Breast epithelium (tissue), 4 donors: ENCODE measurements around the gene SLC25A14. TPM values are rescaled to one million over a fixed set of nuclear protein-coding genes. Genes with fewer than 3 reads are reported as not detected.

Experiments
- DNase-seq, 2 donors: peaks; one replicate each; pipeline ENCODE4 v3.0.0-alpha.2; 2019; ENCODE audit warnings: low spot score in 2 of 2
- H3K27ac ChIP-seq, 2 donors: fragments of 200-600 bp; sonication (generic) in 1 of 2; one replicate each; pipeline ENCODE4 v1.5.1; 2016 to 2019; ENCODE audit warnings: mild to moderate bottlenecking in 1 of 2
- H3K27me3 ChIP-seq, 2 donors: fragments of 200-600 bp; sonication (generic) in 1 of 2; one replicate each; pipeline versions ENCODE4 v1.5.1 to v1.6.0; 2017 to 2019; ENCODE audit warnings: control low read depth in 1 of 2, mild to moderate bottlenecking in 1 of 2
- H3K36me3 ChIP-seq: fragments of 200-600 bp; one replicate; pipeline ENCODE4 v1.5.1; 2019
- H3K4me1 ChIP-seq, 2 donors: fragments of 200-600 bp; sonication (generic); one replicate each; pipeline ENCODE4 v1.5.1; 2016 to 2019; ENCODE audit warnings: control low read depth in 1 of 2
- H3K4me3 ChIP-seq, 3 donors: fragments of 200-600 bp; sonication (generic); 1 replicate in 2 of 3; 2 replicates in 1 of 3; pipeline ENCODE4 v1.5.1; 2016 to 2019; ENCODE audit warnings: mild to moderate bottlenecking in 3 of 3, moderate library complexity in 2 of 3
- H3K9me3 ChIP-seq, 2 donors: fragments of 200-600 bp; sonication (generic) in 1 of 2; one replicate each; pipeline ENCODE4 v1.5.1; 2016 to 2019; ENCODE audit warnings: control low read depth in 1 of 2
- POLR2A ChIP-seq: fragments of 450-650 bp; IDR thresholded peaks from one replicate; pipeline ENCODE4 v1.6.1; 2016; ENCODE audit warnings: antibody characterized with exemption, mild to moderate bottlenecking, moderate library complexity
- POLR2AphosphoS5 ChIP-seq, 3 donors: sonication (generic); formaldehyde crosslinking; IDR thresholded peaks; one replicate each; pipeline ENCODE4 v1.6.1; 2017; ENCODE audit warnings: antibody characterized with exemption in 3 of 3
- intact Hi-C: fragments of 100-400 bp; cut with DNase I; formaldehyde crosslinking; loops from one replicate; pipeline ENCODE4 v1.15.1; 2023; ENCODE audit warnings: low total_unique reads
- total RNA-seq, 3 donors: library from RNA; depleted of rRNA; stranded (reverse); fragments of >200 nt; gene quantifications; one replicate each; pipeline ENCODE4 v1.1.0, GENCODE V29; 2016
- TF ChIP-seq, protein P1 (sequence below), 3 donors: fragments of 450-650 bp; IDR thresholded peaks; one replicate each; pipeline ENCODE4 v1.5.1; 2016 to 2017; ENCODE audit warnings: antibody characterized with exemption in 3 of 3, mild to moderate bottlenecking in 3 of 3, moderate library complexity in 3 of 3

Gene SLC25A14
- total RNA-seq, 3 donors from 2014 or later: 8.2 to 18.4 (median 16.1) TPM

DNA sequence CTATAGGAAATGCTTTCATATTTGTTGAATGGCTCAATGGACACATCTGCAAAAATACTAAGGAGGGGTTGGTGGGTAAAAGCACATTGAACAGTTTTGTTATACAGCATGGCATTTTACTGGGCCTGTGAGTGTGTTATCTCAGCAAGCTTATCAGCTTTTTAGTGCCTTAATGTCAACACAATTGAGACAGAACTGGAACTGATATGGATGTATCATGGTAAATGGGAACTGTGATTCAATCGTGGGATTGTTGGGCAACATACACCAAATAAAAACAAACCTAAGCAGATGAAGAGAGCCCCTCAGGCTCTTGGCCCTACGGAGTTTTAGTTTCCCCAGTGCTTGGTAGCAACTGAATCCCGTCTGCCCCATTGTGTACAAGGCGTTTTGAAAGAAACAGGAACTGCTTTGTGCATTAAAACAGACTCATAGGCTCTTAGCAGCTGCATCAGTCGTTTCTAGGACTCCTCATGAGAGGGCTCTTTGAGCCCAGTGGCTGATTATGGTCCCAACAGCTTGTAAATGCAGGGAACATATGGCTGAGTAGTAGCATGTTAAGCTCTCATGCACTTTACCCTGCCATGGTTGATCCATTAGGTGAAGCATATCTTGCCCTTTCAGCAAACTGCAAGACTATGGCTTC is 38.4 kb downstream of the SLC25A14 start:
- Histone ChIP-seq H3K27me3 (peaks cover 0 to 6% of the 10 kb centered on the region in 2 donors), H3K27ac (no peak overlapping the region), H3K9me3 (no peaks in the 10 kb centered on the region), H3K4me1 (no peaks in the 10 kb centered on the region), H3K4me3 (no peak overlapping the region), H3K36me3 (no peaks in the 10 kb centered on the region)
- intact Hi-C loops: no loop called here
- DNase-seq: no peak
- TF ChIP-seq, protein P1, sequence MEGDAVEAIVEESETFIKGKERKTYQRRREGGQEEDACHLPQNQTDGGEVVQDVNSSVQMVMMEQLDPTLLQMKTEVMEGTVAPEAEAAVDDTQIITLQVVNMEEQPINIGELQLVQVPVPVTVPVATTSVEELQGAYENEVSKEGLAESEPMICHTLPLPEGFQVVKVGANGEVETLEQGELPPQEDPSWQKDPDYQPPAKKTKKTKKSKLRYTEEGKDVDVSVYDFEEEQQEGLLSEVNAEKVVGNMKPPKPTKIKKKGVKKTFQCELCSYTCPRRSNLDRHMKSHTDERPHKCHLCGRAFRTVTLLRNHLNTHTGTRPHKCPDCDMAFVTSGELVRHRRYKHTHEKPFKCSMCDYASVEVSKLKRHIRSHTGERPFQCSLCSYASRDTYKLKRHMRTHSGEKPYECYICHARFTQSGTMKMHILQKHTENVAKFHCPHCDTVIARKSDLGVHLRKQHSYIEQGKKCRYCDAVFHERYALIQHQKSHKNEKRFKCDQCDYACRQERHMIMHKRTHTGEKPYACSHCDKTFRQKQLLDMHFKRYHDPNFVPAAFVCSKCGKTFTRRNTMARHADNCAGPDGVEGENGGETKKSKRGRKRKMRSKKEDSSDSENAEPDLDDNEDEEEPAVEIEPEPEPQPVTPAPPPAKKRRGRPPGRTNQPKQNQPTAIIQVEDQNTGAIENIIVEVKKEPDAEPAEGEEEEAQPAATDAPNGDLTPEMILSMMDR (IDR thresholded peaks at IDR 0.05): no peak
- TF ChIP-seq POLR2AphosphoS5 (IDR thresholded peaks at IDR 0.05) (no peak), POLR2A (no peak)

DNA sequence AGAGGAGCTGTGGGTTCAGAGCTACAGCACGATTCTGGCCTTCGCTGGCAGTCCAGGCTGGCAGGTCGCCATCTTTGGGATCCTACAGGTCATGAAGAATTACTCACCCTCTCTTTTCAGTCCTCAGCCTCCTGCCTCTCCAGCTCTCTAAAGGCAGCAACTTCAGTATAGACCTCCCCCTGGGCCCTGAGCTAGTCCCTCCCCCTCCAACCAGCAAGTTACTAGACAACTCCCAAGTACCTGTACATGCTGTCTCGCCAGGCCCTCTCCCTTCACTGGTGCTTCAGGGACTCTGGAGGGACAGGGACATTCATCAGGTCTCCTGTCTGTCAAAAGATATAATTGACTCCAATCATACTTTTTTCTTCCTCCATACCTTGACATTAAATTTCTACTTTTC is 45.8 kb downstream of the SLC25A14 start, which contains the start of gene GPR119:
TSS of gene GPR119 (minus strand) at position 155 of the 400 bp plus-strand sequence. CDS start 227 bp downstream, outside the sequence.
- no peak for DNase-seq
- no peak for TF ChIP-seq POLR2A
- TF ChIP-seq POLR2AphosphoS5 (IDR thresholded peaks at IDR 0.05): no peak
- TF ChIP-seq, protein P1 (IDR thresholded peaks at IDR 0.05): no peak
- Histone ChIP-seq H3K9me3 (no peaks in the 10 kb centered on the region), H3K4me1 (no peaks in the 10 kb centered on the region), H3K27me3 (peaks cover 0 to 24% of the 10 kb centered on the region in 2 donors), H3K36me3 (no peaks in the 10 kb centered on the region), H3K27ac (no peak within 1 kb of the TSS), H3K4me3 (no peak within 1 kb of the TSS)
- intact Hi-C loops: no loop called here

- no peak overlapping the region for H3K27ac ChIP-seq
- H3K36me3 ChIP-seq: no peaks in the 10 kb centered on the region
- no peak for TF ChIP-seq POLR2A
- TF ChIP-seq POLR2AphosphoS5 (IDR thresholded peaks at IDR 0.05): no peak
- TF ChIP-seq, protein P1 (IDR thresholded peaks at IDR 0.05): no peak
- no peaks in the 10 kb centered on the region for H3K9me3 ChIP-seq
- H3K27me3 ChIP-seq: peaks cover 0 to 24% of the 10 kb centered on the region in 2 donors
- no peak for DNase-seq
- intact Hi-C loops: no loop called here
- H3K4me3 ChIP-seq: no peak overlapping the region
- H3K4me1 ChIP-seq: no peaks in the 10 kb centered on the region
Observed at GRCh38 chrX:130386408-130386808, 46.7 kb downstream of the SLC25A14 start.

DNA sequence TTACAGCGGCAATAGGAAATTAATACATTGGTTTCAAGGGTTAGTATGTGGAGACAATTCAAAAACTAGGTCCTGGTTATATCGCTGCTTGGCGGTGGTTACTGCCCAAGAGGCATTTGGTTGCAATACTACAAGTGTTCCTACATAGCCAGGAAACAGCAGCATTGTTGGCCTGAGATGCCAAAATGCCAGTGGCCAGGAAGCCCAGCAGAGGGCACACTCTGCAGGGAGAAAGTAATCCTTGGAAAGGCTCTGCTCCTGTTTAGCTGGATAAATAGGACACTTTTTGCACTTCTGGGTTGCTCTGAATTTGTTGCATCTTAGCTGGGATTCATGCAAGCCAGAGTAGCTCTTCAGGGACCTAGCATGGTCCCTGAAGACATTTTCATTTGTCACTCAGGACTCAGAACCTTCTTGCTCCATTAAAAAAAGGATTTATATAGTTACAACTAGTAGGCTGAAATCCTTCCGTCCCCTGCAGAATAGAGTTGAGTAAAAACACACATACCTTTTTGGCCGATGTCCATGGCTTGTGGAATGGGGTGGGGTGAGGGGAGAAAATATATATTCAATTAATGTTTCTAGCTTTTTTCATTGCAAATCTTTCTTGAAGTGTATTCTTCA is 53.8 kb downstream of the SLC25A14 start:
- Histone ChIP-seq H3K27ac (no peak overlapping the region), H3K27me3 (peaks cover 0 to 53% of the 10 kb centered on the region in 2 donors), H3K4me1 (no peaks in the 10 kb centered on the region), H3K9me3 (no peaks in the 10 kb centered on the region), H3K36me3 (no peaks in the 10 kb centered on the region), H3K4me3 (no peak overlapping the region)
- intact Hi-C loops: loop anchor here (1.0 kb wide), 1 partner anchor 12 kb away; no protein-coding TSS in a partner anchor
- no peak for TF ChIP-seq POLR2A
- TF ChIP-seq, protein P1 (IDR thresholded peaks at IDR 0.05): peak in 2 of 3 donors; percentile 24 to 25
- TF ChIP-seq POLR2AphosphoS5 (IDR thresholded peaks at IDR 0.05): no peak
- peak in 1 of 2 donors; percentile 52 for DNase-seq

DNA sequence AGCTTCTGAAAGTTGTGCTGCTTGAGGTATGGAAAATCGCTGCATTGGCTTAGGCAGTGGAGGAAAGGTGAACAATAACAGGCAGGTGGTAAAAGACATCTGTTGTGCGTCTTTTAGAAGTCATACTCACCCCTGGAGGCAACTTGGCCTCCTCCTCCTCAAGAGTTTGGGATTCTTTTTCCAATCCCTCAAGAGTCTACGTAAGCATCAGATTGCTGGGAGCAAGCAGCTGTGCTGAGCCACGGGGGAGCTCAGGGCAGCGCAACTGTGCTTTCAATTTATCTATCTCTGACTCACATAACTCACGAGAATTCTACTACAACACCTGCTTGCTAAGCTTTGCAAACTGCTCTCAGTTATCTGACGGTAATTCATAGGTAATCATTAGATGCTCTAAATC is 55.6 kb downstream of the SLC25A14 start:
- Histone ChIP-seq H3K4me3 (no peak overlapping the region), H3K4me1 (no peaks in the 10 kb centered on the region), H3K27me3 (peaks cover 0 to 70% of the 10 kb centered on the region in 2 donors), H3K9me3 (no peaks in the 10 kb centered on the region), H3K36me3 (no peaks in the 10 kb centered on the region), H3K27ac (no peak overlapping the region)
- DNase-seq: no peak
- TF ChIP-seq, protein P1 (IDR thresholded peaks at IDR 0.05): no peak
- no peak for TF ChIP-seq POLR2A
- no peak for TF ChIP-seq POLR2AphosphoS5 (IDR thresholded peaks at IDR 0.05)
- intact Hi-C loops: no loop called here
